ENCODE results near the gene TBC1D17. TPM values are rescaled to one million over a fixed set of nuclear protein-coding genes. Genes with fewer than 3 reads are reported as not detected.
A peak's percentile ranks its signal among the peaks of the same experiment; 100 is the strongest.

The TBC1D17 gene
- total RNA-seq, 1 donor from 2014 or later: 7.3 TPM

DNA sequence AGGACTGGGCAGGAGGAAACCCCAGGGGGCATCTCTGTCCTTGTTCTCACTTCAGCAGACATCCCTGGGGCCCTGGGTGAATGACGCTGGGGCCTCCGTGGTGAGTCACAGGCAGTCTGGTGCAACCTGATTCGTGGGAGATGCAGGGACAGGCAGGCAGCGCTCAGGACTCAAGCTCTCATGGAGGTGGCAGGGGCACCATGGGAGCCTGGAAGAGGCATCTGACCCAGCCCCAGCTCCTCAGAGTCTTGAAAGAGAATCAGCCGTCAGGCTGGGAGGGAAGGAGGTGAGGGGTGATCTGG is 40.5 kb upstream of the TBC1D17 start:
- Histone ChIP-seq H3K27ac (ENCODE audit: low read depth, low read length) (no peak overlapping the region), H3K9ac (ENCODE audit: low read depth in 1 of 3, low read length in 3 of 3) (peak overlapping the region in 2 of 3 donors; percentile 8 to 44), H3K27me3 (ENCODE audit: control insufficient read depth in 3 of 3, insufficient read depth in 3 of 3, low read length in 3 of 3) (no peaks in the 10 kb centered on the region), H3K36me3 (ENCODE audit: control insufficient read depth in 3 of 3, insufficient read depth in 3 of 3, low read length in 3 of 3) (peaks cover 45 to 58% (median 49%) of the 10 kb centered on the region in 3 donors), H3K4me1 (ENCODE audit: control insufficient read depth in 3 of 3, insufficient read depth in 3 of 3, low read length in 3 of 3) (peaks cover 24 to 37% (median 34%) of the 10 kb centered on the region in 3 donors), H3K4me3 (ENCODE audit: low read length in 3 of 3) (no peak overlapping the region), H3K9me3 (ENCODE audit: control insufficient read depth in 3 of 3, low read length in 3 of 3) (no peaks in the 10 kb centered on the region)

DNA sequence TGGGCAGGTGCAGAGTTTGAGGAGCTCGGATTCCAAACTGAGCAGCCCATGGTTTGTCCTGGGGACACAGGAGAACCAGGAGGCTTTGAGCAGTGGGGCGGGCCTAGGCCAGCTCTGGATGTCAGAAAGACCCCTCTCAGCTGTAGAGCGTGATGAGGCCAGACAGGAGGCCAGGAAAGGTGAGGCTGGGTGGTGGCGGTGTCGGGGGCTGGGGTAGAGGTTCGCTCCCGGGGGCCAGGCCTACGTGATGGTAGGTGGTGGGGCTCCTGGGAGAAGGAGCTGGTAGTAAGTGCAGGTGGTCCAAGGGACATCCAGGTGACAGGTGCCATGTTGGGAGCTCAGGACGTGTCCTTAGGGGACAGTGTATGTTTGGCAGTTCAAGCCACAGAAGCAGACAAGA is 40.1 kb upstream of the TBC1D17 start:
- no peak overlapping the region for H3K4me3 ChIP-seq (ENCODE audit: low read length in 3 of 3)
- peaks cover 24 to 33% (median 31%) of the 10 kb centered on the region in 3 donors for H3K4me1 ChIP-seq (ENCODE audit: control insufficient read depth in 3 of 3, insufficient read depth in 3 of 3, low read length in 3 of 3)
- H3K27ac ChIP-seq (ENCODE audit: low read depth, low read length): no peak overlapping the region
- H3K27me3 ChIP-seq (ENCODE audit: control insufficient read depth in 3 of 3, insufficient read depth in 3 of 3, low read length in 3 of 3): no peaks in the 10 kb centered on the region
- H3K9ac ChIP-seq (ENCODE audit: low read depth in 1 of 3, low read length in 3 of 3): peak overlapping the region in 1 of 3 donors; percentile 44
- peaks cover 43 to 54% (median 45%) of the 10 kb centered on the region in 3 donors for H3K36me3 ChIP-seq (ENCODE audit: control insufficient read depth in 3 of 3, insufficient read depth in 3 of 3, low read length in 3 of 3)
- no peaks in the 10 kb centered on the region for H3K9me3 ChIP-seq (ENCODE audit: control insufficient read depth in 3 of 3, low read length in 3 of 3)

DNA sequence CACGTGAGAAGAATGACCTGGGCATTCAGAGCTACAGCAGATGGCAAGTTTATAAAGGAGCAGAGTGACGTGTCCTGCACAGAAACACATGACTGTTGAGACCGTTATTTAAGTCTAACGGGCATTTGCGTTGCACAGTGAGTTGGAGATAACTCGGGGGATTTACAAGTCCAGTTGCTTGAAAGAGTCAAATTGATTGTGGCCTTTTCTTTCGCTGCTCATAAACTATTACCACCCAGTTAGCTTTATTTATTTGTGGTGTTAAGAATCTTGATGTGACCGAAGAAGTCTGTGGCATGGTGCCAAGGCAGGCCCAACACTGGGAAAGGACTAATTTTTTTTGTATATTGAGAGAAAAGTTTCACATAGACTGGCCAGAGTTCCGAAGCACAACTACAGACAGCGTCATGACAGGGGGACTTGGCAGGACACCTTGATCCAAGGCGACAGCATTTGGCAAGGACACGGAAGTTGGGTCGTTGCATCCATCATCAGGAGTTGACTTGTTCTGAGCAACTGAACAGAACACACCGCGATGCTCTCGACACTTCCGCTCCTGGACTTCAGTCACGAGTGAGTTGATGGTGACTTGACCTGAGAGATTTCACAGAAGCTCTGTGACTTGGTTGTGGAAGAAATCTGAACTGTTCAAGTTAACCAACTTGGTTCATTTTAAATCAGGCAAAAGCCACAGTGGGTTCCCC is 38.5 kb upstream of the TBC1D17 start:
- peaks cover 39 to 45% (median 41%) of the 10 kb centered on the region in 3 donors for H3K36me3 ChIP-seq (ENCODE audit: control insufficient read depth in 3 of 3, insufficient read depth in 3 of 3, low read length in 3 of 3)
- peaks cover 14 to 22% (median 20%) of the 10 kb centered on the region in 3 donors for H3K4me1 ChIP-seq (ENCODE audit: control insufficient read depth in 3 of 3, insufficient read depth in 3 of 3, low read length in 3 of 3)
- no peaks in the 10 kb centered on the region for H3K27me3 ChIP-seq (ENCODE audit: control insufficient read depth in 3 of 3, insufficient read depth in 3 of 3, low read length in 3 of 3)
- no peaks in the 10 kb centered on the region for H3K9me3 ChIP-seq (ENCODE audit: control insufficient read depth in 3 of 3, low read length in 3 of 3)
- H3K4me3 ChIP-seq (ENCODE audit: low read length in 3 of 3): no peak overlapping the region
- H3K9ac ChIP-seq (ENCODE audit: low read depth in 1 of 3, low read length in 3 of 3): no peak overlapping the region
- H3K27ac ChIP-seq (ENCODE audit: low read depth, low read length): peak overlapping the region; percentile 36

DNA sequence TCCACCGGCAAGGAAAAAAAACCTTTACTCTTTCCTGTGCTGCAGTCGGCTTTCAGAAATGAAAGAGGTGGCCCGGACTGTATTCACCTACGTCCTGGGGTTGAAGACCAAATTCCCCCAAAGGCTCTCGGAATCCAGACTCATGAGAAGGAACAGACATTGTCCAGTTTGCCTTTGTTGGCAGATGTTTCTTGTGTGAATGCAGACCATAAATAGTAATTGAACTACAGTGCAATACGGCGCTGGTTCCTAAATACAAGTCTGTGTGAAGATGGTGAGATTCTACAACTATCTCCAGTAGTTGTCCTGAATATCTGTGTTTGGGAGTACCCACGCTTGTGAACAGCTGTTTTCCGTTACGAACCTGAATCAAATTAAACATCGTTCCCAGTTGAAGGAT is 37.8 kb upstream of the TBC1D17 start:
- H3K27me3 ChIP-seq (ENCODE audit: control insufficient read depth in 3 of 3, insufficient read depth in 3 of 3, low read length in 3 of 3): no peaks in the 10 kb centered on the region

DNA sequence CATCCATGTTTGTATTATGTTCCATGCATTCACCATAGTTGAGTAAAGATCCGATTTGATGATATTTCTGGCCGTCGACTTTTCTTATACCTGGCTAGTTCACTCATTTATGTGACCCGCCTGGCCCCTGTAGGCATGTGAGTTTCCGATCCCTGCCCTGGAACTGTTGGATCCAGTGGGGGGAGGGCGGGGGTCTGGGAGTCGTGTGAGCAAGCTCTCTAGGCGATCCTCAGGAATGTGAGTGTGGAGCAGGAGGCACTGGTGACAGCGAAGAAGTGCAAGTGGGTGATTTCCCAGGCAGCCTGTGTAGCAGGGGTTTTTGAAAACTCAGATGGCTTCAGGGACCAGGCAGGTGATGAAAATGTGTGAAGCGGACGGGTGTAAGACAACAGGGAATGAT is 37.2 kb upstream of the TBC1D17 start:
- Histone ChIP-seq H3K4me1 (ENCODE audit: control insufficient read depth in 3 of 3, insufficient read depth in 3 of 3, low read length in 3 of 3) (peaks cover 12 to 18% (median 14%) of the 10 kb centered on the region in 3 donors), H3K27ac (ENCODE audit: low read depth, low read length) (peak overlapping the region; percentile 10), H3K4me3 (ENCODE audit: low read length in 3 of 3) (no peak overlapping the region), H3K9me3 (ENCODE audit: control insufficient read depth in 3 of 3, low read length in 3 of 3) (no peaks in the 10 kb centered on the region), H3K27me3 (ENCODE audit: control insufficient read depth in 3 of 3, insufficient read depth in 3 of 3, low read length in 3 of 3) (no peaks in the 10 kb centered on the region), H3K36me3 (ENCODE audit: control insufficient read depth in 3 of 3, insufficient read depth in 3 of 3, low read length in 3 of 3) (peaks cover 33 to 38% (median 35%) of the 10 kb centered on the region in 3 donors), H3K9ac (ENCODE audit: low read depth in 1 of 3, low read length in 3 of 3) (no peak overlapping the region)

More for the DNA sequence above, 37.8 kb upstream of the TBC1D17 start:
- peaks cover 37 to 41% (median 39%) of the 10 kb centered on the region in 3 donors for H3K36me3 ChIP-seq (ENCODE audit: control insufficient read depth in 3 of 3, insufficient read depth in 3 of 3, low read length in 3 of 3)
- H3K27ac ChIP-seq (ENCODE audit: low read depth, low read length): no peak overlapping the region
- no peak overlapping the region for H3K4me3 ChIP-seq (ENCODE audit: low read length in 3 of 3)
- no peaks in the 10 kb centered on the region for H3K9me3 ChIP-seq (ENCODE audit: control insufficient read depth in 3 of 3, low read length in 3 of 3)
- peaks cover 9 to 22% (median 17%) of the 10 kb centered on the region in 3 donors for H3K4me1 ChIP-seq (ENCODE audit: control insufficient read depth in 3 of 3, insufficient read depth in 3 of 3, low read length in 3 of 3)
- H3K9ac ChIP-seq (ENCODE audit: low read depth in 1 of 3, low read length in 3 of 3): no peak overlapping the region

DNA sequence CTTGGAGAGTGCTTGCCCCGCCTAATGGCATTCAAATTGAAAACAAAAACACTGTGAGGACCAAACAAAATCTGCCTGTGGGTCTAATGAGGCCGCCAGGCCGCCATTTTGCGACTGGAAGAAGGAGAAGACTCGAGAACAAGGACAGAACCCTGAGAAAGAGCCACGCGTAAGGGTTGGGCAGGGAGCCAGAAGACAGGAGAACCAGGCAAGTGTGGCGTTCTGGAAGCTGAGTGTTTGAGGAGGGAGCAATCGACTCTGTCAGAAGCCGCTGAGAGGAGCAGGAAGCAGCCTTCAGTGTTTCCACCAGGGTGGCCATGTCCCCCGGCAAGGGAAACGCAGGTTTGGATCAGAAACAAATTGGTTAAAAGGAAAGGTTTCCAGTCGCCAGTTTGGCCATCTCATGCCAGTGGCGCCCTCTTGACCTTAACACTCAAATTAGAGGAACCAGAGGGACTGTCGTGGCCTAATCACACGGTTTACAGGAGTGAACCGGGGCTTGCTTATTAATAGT is 36.7 kb upstream of the TBC1D17 start:
- Histone ChIP-seq H3K4me1 (ENCODE audit: control insufficient read depth in 3 of 3, insufficient read depth in 3 of 3, low read length in 3 of 3) (peaks cover 12 to 17% (median 14%) of the 10 kb centered on the region in 3 donors), H3K4me3 (ENCODE audit: low read length in 3 of 3) (no peak overlapping the region), H3K9ac (ENCODE audit: low read depth in 1 of 3, low read length in 3 of 3) (no peak overlapping the region), H3K36me3 (ENCODE audit: control insufficient read depth in 3 of 3, insufficient read depth in 3 of 3, low read length in 3 of 3) (peaks cover 30 to 36% (median 35%) of the 10 kb centered on the region in 3 donors), H3K9me3 (ENCODE audit: control insufficient read depth in 3 of 3, low read length in 3 of 3) (no peaks in the 10 kb centered on the region), H3K27me3 (ENCODE audit: control insufficient read depth in 3 of 3, insufficient read depth in 3 of 3, low read length in 3 of 3) (no peaks in the 10 kb centered on the region), H3K27ac (ENCODE audit: low read depth, low read length) (peak overlapping the region; percentile 10)

DNA sequence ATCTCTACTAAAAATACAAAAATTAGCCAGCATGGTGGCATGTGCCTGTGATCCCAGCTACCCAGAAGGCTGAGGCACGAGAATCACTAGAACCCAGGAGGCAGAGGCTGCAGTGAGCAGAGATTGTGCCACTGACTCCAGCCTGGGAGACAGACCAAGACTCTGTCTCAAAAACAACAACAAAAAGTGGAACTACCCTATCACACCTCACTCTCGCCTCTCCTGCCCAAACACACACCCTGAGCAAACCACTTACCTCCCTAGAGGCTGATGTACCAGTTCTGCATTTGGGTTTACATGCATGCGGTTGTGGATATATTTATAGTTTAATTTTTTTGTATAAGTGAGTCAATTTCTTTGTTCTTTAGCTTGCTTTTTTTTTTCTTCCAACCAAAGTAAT is 34.2 kb upstream of the TBC1D17 start:
- H3K27ac ChIP-seq (ENCODE audit: low read depth, low read length): no peak overlapping the region
- H3K4me1 ChIP-seq (ENCODE audit: control insufficient read depth in 3 of 3, insufficient read depth in 3 of 3, low read length in 3 of 3): peaks cover 12 to 15% (median 14%) of the 10 kb centered on the region in 3 donors
- H3K9ac ChIP-seq (ENCODE audit: low read depth in 1 of 3, low read length in 3 of 3): peak overlapping the region in 1 of 3 donors; percentile 25
- peak overlapping the region in 1 of 3 donors; percentile 45 for H3K4me3 ChIP-seq (ENCODE audit: low read length in 3 of 3)
- no peaks in the 10 kb centered on the region for H3K27me3 ChIP-seq (ENCODE audit: control insufficient read depth in 3 of 3, insufficient read depth in 3 of 3, low read length in 3 of 3)
- peaks cover 15 to 21% (median 17%) of the 10 kb centered on the region in 3 donors for H3K36me3 ChIP-seq (ENCODE audit: control insufficient read depth in 3 of 3, insufficient read depth in 3 of 3, low read length in 3 of 3)
- H3K9me3 ChIP-seq (ENCODE audit: control insufficient read depth in 3 of 3, low read length in 3 of 3): no peaks in the 10 kb centered on the region

DNA sequence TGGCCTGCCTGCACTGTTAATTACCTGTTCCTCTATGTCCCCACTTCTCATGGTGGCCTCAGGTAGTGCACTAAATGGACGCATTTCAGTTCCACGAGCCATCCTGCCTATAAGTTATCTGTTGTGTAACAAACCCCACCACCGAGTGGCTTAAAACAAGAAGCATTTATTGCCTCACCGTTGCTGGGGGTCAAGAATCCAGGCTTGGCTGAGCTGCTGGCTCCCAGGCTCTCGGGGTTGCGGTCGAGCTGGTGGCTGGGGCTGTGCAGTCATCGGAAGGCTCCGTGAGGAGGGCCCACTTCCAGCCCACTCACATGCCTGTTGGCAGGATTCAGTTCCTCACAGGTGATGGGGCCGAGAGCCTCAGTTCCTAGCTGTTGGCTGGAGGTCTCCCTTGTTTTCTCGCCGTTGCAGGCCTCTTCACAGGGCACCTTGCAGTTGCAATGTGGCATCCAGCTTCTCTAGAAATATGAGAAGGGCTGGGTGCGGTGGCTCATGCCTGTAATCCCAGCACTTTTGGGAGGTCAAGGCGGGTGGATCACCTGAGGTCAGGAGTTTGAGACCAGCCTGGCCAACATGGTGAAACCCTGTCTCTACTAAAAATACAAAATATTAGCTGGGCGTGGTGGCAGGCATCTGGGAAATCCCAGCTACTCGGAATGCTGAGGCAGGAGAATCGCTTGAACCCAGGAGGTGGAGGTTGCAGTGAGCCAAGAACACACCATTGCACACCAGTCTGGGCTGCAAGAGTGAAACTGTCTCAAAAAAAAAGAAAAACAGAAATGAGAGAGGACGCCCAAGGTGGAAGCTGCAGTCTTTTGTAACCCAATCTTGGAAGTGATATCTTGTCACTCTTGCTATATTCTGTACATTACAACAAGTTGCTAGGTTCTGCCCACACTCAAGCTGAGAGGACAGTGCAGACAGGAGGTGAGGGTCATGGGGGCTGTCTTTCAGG is 33.1 kb upstream of the TBC1D17 start:
- peaks cover 7 to 11% (median 11%) of the 10 kb centered on the region in 3 donors for H3K36me3 ChIP-seq (ENCODE audit: control insufficient read depth in 3 of 3, insufficient read depth in 3 of 3, low read length in 3 of 3)
- peaks cover 12 to 18% (median 12%) of the 10 kb centered on the region in 3 donors for H3K4me1 ChIP-seq (ENCODE audit: control insufficient read depth in 3 of 3, insufficient read depth in 3 of 3, low read length in 3 of 3)
- H3K9ac ChIP-seq (ENCODE audit: low read depth in 1 of 3, low read length in 3 of 3): peak overlapping the region in 2 of 3 donors; percentile 72 to 74
- peaks cover 0 to under 1% (median 0%) of the 10 kb centered on the region in 3 donors for H3K9me3 ChIP-seq (ENCODE audit: control insufficient read depth in 3 of 3, low read length in 3 of 3)
- peak overlapping the region; percentile 51 for H3K27ac ChIP-seq (ENCODE audit: low read depth, low read length)
- H3K27me3 ChIP-seq (ENCODE audit: control insufficient read depth in 3 of 3, insufficient read depth in 3 of 3, low read length in 3 of 3): no peaks in the 10 kb centered on the region
- H3K4me3 ChIP-seq (ENCODE audit: low read length in 3 of 3): peak overlapping the region; percentile 30 to 64 (median 51)

DNA sequence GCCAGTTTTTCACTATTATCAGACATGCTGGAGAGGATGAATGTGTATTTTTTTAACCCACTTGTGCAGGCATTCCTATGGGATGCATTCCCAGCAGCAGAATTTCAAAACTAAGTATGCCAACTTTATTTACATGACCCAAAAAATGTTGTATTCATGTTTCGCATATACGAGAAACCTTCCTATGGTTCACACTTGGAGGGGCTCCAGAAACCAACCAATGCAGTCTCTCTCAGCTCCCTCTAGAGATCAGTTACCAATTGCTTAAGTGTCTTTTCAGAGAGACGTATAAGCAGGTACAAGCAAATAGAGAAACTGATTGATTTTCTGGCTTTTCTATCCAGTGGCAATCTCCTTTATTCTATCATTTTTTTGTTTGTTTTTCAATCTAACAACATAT is 32.1 kb upstream of the TBC1D17 start:
- Histone ChIP-seq H3K36me3 (ENCODE audit: control insufficient read depth in 3 of 3, insufficient read depth in 3 of 3, low read length in 3 of 3) (peaks cover 3 to 6% (median 5%) of the 10 kb centered on the region in 3 donors), H3K4me3 (ENCODE audit: low read length in 3 of 3) (no peak overlapping the region), H3K9me3 (ENCODE audit: control insufficient read depth in 3 of 3, low read length in 3 of 3) (peaks cover 0 to 3% (median 0%) of the 10 kb centered on the region in 3 donors), H3K9ac (ENCODE audit: low read depth in 1 of 3, low read length in 3 of 3) (no peak overlapping the region), H3K27ac (ENCODE audit: low read depth, low read length) (no peak overlapping the region), H3K27me3 (ENCODE audit: control insufficient read depth in 3 of 3, insufficient read depth in 3 of 3, low read length in 3 of 3) (no peaks in the 10 kb centered on the region), H3K4me1 (ENCODE audit: control insufficient read depth in 3 of 3, insufficient read depth in 3 of 3, low read length in 3 of 3) (peaks cover 16 to 27% (median 19%) of the 10 kb centered on the region in 3 donors)
